ENCODE data around the gene CGN.

CGN gene

DNA sequence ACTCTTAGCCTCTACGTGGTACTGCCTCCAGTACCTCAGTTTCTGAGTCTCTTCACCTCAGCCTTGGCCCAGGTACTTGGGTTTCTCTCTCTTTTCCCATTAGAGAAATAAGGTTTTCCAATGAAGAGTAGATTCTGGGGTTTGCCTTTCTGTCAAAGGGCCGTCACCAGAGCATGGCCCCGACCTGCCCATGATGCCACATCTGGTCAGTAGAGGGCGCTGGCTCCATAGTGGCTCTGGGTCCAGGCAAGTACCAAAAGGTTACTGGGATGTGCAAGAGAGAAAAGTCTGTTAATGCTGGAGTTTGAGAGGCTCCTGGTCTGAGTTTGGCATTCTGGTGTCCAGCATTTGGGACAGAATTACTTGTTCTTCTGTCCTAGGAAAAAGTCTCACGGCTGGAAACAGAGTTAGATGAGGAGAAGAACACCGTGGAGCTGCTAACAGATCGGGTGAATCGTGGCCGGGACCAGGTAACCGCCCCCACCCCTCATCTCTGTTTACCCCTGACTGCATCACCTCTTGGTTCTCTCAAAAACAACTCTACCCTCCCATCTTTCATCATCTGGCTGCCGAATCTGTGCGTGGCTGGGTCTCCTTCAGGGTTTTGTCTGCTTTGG is 23.6 kb downstream of the CGN start:
- Histone ChIP-seq H2AFZ (ENCODE audit: low read length) (no peak overlapping the region), H3F3A (ENCODE audit: insufficient read depth, low read length) (no peaks in the 10 kb centered on the region), H3K9me3 (ENCODE audit: low read length) (no peaks in the 10 kb centered on the region), H3K27me3 (ENCODE audit: insufficient read depth, low read length) (no peaks in the 10 kb centered on the region; the same call in 1 of the 2 replicates), H3K36me3 (ENCODE audit: insufficient read depth, low read length) (no peaks in the 10 kb centered on the region), H3K4me1 (ENCODE audit: insufficient read depth, low read length, severe bottlenecking) (peaks cover 18% of the 10 kb centered on the region), H3K4me3 (ENCODE audit: low read depth, low read length, poor library complexity, severe bottlenecking) (no peak overlapping the region), H4K20me1 (ENCODE audit: insufficient read depth, low read length) (no peaks in the 10 kb centered on the region), H3K9ac (ENCODE audit: low read length) (no peak overlapping the region), H3K27ac (ENCODE audit: low read depth, low read length, poor library complexity, severe bottlenecking) (no peak overlapping the region), H3K9me2 (ENCODE audit: low read depth, low read length) (no peaks in the 10 kb centered on the region), H3K4me2 (ENCODE audit: low read length) (no peak overlapping the region), H3K79me2 (ENCODE audit: insufficient read depth, low read length) (no peaks in the 10 kb centered on the region)
- TF ChIP-seq EZH2 (IDR thresholded peaks at IDR 0.05; ENCODE audit: borderline replicate concordance, low read length): no peak
- TF ChIP-seq, protein P1, sequence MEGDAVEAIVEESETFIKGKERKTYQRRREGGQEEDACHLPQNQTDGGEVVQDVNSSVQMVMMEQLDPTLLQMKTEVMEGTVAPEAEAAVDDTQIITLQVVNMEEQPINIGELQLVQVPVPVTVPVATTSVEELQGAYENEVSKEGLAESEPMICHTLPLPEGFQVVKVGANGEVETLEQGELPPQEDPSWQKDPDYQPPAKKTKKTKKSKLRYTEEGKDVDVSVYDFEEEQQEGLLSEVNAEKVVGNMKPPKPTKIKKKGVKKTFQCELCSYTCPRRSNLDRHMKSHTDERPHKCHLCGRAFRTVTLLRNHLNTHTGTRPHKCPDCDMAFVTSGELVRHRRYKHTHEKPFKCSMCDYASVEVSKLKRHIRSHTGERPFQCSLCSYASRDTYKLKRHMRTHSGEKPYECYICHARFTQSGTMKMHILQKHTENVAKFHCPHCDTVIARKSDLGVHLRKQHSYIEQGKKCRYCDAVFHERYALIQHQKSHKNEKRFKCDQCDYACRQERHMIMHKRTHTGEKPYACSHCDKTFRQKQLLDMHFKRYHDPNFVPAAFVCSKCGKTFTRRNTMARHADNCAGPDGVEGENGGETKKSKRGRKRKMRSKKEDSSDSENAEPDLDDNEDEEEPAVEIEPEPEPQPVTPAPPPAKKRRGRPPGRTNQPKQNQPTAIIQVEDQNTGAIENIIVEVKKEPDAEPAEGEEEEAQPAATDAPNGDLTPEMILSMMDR (IDR thresholded peaks at IDR 0.05; ENCODE audit: low read length): peak; percentile 95

DNA sequence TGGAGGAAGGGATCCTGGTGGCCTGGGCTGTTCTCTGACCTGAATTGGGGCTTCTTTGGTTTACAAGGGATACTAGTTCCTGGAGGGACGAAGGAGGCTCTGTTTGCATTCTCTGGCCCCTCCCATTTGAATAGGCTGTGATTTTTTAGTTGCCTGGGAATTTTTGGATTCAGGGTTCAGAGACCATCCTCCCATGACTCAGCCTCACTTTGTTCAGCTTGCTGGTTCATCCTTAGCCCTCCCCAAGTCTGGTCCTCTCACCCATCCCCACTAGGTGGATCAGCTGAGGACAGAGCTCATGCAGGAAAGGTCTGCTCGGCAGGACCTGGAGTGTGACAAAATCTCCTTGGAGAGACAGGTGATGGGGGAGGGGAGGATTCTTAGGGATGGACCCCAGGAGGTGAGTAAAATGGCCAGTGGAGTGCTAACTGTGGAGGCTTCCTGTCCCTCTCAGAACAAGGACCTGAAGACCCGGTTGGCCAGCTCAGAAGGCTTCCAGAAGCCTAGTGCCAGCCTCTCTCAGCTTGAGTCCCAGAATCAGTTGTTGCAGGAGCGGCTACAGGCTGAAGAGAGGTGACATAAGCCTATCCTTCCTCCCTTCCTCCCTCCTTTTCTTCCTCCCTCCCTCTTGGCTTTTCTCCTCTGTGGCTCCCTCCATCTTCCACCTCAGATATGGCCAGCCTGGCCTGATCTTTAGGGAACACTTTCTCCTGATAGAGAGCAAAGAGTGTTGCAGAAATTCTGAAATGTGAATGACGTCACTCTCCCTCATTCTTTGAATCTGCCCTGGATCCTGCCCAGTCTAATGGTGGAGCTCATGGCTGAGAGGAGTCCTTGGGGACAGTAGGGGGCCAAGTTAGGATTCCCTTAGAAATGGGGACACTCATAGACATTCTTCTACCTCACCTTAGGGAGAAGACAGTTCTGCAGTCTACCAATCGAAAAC is 24.4 kb downstream of the CGN start:
- H3F3A ChIP-seq (ENCODE audit: insufficient read depth, low read length): no peaks in the 10 kb centered on the region
- peaks cover 23% of the 10 kb centered on the region for H3K4me1 ChIP-seq (ENCODE audit: insufficient read depth, low read length, severe bottlenecking)
- H3K4me3 ChIP-seq (ENCODE audit: low read depth, low read length, poor library complexity, severe bottlenecking): no peak overlapping the region
- no peak overlapping the region for H3K27ac ChIP-seq (ENCODE audit: low read depth, low read length, poor library complexity, severe bottlenecking)
- TF ChIP-seq, protein P1 (IDR thresholded peaks at IDR 0.05; ENCODE audit: low read length): no peak
- no peak for TF ChIP-seq EZH2 (IDR thresholded peaks at IDR 0.05; ENCODE audit: borderline replicate concordance, low read length)
- H2AFZ ChIP-seq (ENCODE audit: low read length): no peak overlapping the region
- H3K4me2 ChIP-seq (ENCODE audit: low read length): no peak overlapping the region
- H3K9me2 ChIP-seq (ENCODE audit: low read depth, low read length): no peaks in the 10 kb centered on the region
- H3K9ac ChIP-seq (ENCODE audit: low read length): no peak overlapping the region
- H3K9me3 ChIP-seq (ENCODE audit: low read length): no peaks in the 10 kb centered on the region
- H3K36me3 ChIP-seq (ENCODE audit: insufficient read depth, low read length): no peaks in the 10 kb centered on the region
- no peaks in the 10 kb centered on the region for H3K79me2 ChIP-seq (ENCODE audit: insufficient read depth, low read length)
- H4K20me1 ChIP-seq (ENCODE audit: insufficient read depth, low read length): no peaks in the 10 kb centered on the region
- H3K27me3 ChIP-seq (ENCODE audit: insufficient read depth, low read length): no peaks in the 10 kb centered on the region

DNA sequence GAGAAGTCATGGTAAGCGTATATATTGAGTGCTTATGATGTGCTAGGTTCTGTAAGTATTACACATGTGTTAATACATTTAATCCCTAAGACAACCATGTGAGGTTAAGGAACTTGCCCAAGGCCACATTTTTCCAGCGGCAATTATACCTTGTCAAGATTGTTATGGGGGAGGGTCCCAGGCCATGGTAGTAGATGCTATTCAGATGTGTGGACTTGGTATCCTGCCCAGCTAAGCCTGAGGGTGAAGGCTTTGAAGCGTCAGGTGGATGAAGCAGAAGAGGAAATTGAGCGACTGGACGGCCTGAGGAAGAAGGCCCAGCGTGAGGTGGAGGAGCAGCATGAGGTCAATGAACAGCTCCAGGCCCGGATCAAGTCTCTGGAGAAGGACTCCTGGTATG is 25.3 kb downstream of the CGN start:
- peaks cover 32% of the 10 kb centered on the region for H3K4me1 ChIP-seq (ENCODE audit: insufficient read depth, low read length, severe bottlenecking)
- no peaks in the 10 kb centered on the region for H4K20me1 ChIP-seq (ENCODE audit: insufficient read depth, low read length)
- H3K9me3 ChIP-seq (ENCODE audit: low read length): no peaks in the 10 kb centered on the region
- H3K27ac ChIP-seq (ENCODE audit: low read depth, low read length, poor library complexity, severe bottlenecking): no peak overlapping the region
- H3K4me3 ChIP-seq (ENCODE audit: low read depth, low read length, poor library complexity, severe bottlenecking): no peak overlapping the region
- no peaks in the 10 kb centered on the region for H3F3A ChIP-seq (ENCODE audit: insufficient read depth, low read length)
- H3K79me2 ChIP-seq (ENCODE audit: insufficient read depth, low read length): no peaks in the 10 kb centered on the region
- TF ChIP-seq, protein P1 (IDR thresholded peaks at IDR 0.05; ENCODE audit: low read length): no peak
- TF ChIP-seq EZH2 (IDR thresholded peaks at IDR 0.05; ENCODE audit: borderline replicate concordance, low read length): no peak
- H3K4me2 ChIP-seq (ENCODE audit: low read length): no peak overlapping the region
- H2AFZ ChIP-seq (ENCODE audit: low read length): no peak overlapping the region
- H3K27me3 ChIP-seq (ENCODE audit: insufficient read depth, low read length): no peaks in the 10 kb centered on the region
- H3K36me3 ChIP-seq (ENCODE audit: insufficient read depth, low read length): no peaks in the 10 kb centered on the region
- H3K9ac ChIP-seq (ENCODE audit: low read length): no peak overlapping the region
- no peaks in the 10 kb centered on the region for H3K9me2 ChIP-seq (ENCODE audit: low read depth, low read length)
